Measurements from ENCODE around the gene FARS2. TPM values are rescaled to one million over a fixed set of nuclear protein-coding genes. Genes with fewer than 3 reads are reported as not detected.
"Not testable (repeated sequence)": the region's sequence is repeated elsewhere in the genome, so short reads cannot be mapped to it uniquely, and the experiment has no call there.

FARS2 gene
- total RNA-seq, 5 donors from 2014 or later (not counting 1 experiment from before 2014, with no cell fraction given), result 17.9 to 24.2 (median 20.3) TPM

DNA sequence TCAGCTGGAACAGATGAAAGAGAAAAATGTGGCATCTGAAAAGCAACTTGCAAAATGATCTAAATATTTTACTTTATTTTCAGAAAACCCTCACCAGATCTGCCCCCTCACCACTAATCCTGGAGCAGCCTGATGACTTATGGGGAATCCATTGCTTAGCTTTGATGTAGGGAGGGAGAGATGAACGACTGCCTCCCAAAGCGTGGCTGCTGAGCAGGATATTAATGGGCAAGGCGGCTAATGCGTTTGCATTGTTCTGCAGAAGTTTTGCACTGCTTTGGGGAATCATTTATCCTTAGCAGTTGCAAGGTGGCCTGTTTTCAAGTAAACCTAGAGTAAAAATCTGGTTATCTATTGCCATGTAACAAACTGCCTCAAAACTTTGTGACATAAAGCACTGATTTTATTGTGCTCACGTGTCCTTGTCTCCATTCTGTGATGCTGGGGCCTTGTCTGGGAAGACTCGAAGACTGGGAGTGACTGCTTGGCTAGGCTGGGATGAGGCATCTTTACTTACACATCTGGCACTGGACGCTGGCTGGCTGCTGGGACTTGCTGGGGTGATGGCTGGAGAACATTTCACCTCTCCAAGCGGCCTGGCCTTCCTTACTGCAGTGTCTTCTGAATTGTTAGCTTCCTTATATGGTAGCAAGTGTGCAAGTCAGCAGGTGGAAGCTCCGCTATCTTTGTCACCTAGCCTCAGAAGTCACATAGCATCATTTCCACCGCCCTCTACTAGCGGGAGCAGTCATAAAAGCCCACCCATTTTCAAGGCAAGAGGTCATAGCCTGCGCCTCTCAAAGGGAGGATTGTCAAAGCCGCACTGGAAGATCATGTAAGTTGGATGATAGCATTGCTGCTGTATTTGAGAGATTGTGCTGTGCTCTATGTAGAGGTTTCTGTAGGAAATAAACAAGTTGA is 432.2 kb downstream of the FARS2 start:
- DNase-seq, result no peak
- Histone ChIP-seq H3K36me3 (ENCODE audit: control insufficient read depth in 2 of 2, extremely low read depth in 1 of 2, insufficient read depth in 1 of 2, low read length in 1 of 2) (no peaks in the 10 kb centered on the region), H3K4me3 (ENCODE audit: control insufficient read depth in 1 of 2, extremely low read depth in 1 of 2, low read length in 1 of 2) (no peak overlapping the region), H3K4me1 (ENCODE audit: control insufficient read depth in 1 of 2, extremely low read depth in 1 of 2, insufficient read depth in 2 of 2, low read length in 2 of 2) (peaks cover 8 to 12% of the 10 kb centered on the region in 2 experiments), H3K27ac (ENCODE audit: low read length) (no peak overlapping the region), H3K9me3 (no peaks in the 10 kb centered on the region), H3K27me3 (replicated peaks in 1 of 2; ENCODE audit: control insufficient read depth in 2 of 2, extremely low read depth in 1 of 2, insufficient read depth in 2 of 2, low read length in 1 of 2) (no peaks in the 10 kb centered on the region)
- 96% methylated on average over 4 of the region's 13 CpGs for WGBS (ENCODE audit: insufficient coverage)
- no peak for ATAC-seq (replicated peaks in 1 of 4)
- Mint-ChIP-seq H3K9me3 (peaks cover 0 to 9% (median 0%) of the 10 kb centered on the region in 3 donors), H3K27me3 (no peaks in the 10 kb centered on the region), H3K27ac (peak overlapping the region in 1 of 2 donors; percentile 52), H3K4me3 (no peak overlapping the region), H3K4me1 (peaks cover 14 to 23% (median 16%) of the 10 kb centered on the region in 3 donors), H3K36me3 (peaks cover 23% of the 10 kb centered on the region)
- CTCF ChIA-PET, result no interaction called here
- POLR2A ChIA-PET, result no interaction called here

DNA sequence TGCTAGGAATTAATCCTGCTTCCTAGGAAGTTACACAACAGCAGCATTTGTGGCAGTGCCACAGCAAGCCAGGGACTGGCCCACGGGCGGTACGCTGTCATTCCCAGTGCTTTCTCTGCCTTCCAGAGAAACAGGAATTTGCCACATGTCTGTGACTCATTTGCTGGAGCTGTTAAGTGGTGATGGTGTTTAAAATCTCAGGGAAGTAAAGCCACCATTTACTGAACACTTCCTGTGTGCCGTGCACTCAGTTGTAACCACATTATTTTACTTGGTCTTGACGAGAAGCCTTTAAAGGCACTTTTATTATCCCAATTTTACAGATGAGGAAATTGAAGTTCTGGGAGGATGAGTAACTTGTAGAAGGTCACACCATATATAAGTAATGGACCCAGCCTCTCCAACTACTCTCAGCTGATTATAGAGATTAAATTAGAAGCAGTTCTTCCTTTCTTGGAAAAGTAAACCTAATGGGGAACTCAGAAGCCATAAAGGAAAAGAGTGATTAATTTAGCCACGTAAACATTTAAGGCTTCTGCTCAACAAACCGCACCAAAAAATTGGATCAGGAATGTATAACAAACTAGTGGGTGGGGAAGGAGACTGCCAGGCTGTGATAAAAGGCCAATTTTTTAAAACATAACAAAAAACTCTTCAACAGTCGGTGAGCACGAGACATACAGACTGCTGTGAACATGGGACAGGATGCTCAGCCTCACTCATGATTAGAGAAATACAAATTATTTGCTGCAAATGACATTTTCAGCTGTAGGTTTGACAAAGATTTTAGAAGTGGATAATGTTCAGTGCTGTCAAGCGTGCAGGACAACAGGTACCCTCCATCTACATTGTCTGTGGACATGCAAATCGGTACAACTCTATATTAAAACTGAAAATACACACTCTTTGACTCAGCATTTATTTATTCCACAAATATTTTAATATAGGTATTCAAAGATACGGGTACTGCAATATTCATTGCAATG is 434.2 kb downstream of the FARS2 start:
- no peak for ATAC-seq (replicated peaks in 1 of 4)
- CTCF ChIA-PET, result no interaction called here
- Mint-ChIP-seq H3K27ac (peak overlapping the region in 1 of 2 donors; percentile 39), H3K27me3 (no peaks in the 10 kb centered on the region), H3K36me3 (peaks cover 22% of the 10 kb centered on the region), H3K9me3 (peaks cover 0 to 4% (median 0%) of the 10 kb centered on the region in 3 donors), H3K4me3 (peak overlapping the region in 1 of 3 donors; percentile 34), H3K4me1 (peaks cover 17 to 25% (median 24%) of the 10 kb centered on the region in 3 donors)
- Histone ChIP-seq H3K4me3 (ENCODE audit: control insufficient read depth in 1 of 2, extremely low read depth in 1 of 2, low read length in 1 of 2) (no peak overlapping the region), H3K27me3 (replicated peaks in 1 of 2; ENCODE audit: control insufficient read depth in 2 of 2, extremely low read depth in 1 of 2, insufficient read depth in 2 of 2, low read length in 1 of 2) (no peaks in the 10 kb centered on the region), H3K27ac (ENCODE audit: low read length) (no peak overlapping the region), H3K9me3 (no peaks in the 10 kb centered on the region), H3K36me3 (ENCODE audit: control insufficient read depth in 2 of 2, extremely low read depth in 1 of 2, insufficient read depth in 1 of 2, low read length in 1 of 2) (no peaks in the 10 kb centered on the region), H3K4me1 (ENCODE audit: control insufficient read depth in 1 of 2, extremely low read depth in 1 of 2, insufficient read depth in 2 of 2, low read length in 2 of 2) (peaks cover 9 to 14% of the 10 kb centered on the region in 2 experiments)
- WGBS (ENCODE audit: insufficient coverage), result 89% methylated on average over 4 of the region's 12 CpGs
- POLR2A ChIA-PET, result no interaction called here
- no peak for DNase-seq

GRCh38 chr6:5697508-5697907 is 436.2 kb downstream of the FARS2 start:
- Histone ChIP-seq H3K27me3 (replicated peaks in 1 of 2; ENCODE audit: control insufficient read depth in 2 of 2, extremely low read depth in 1 of 2, insufficient read depth in 2 of 2, low read length in 1 of 2) (no peaks in the 10 kb centered on the region), H3K36me3 (ENCODE audit: control insufficient read depth in 2 of 2, extremely low read depth in 1 of 2, insufficient read depth in 1 of 2, low read length in 1 of 2) (no peaks in the 10 kb centered on the region), H3K4me1 (ENCODE audit: control insufficient read depth in 1 of 2, extremely low read depth in 1 of 2, insufficient read depth in 2 of 2, low read length in 2 of 2) (peaks cover 9 to 18% of the 10 kb centered on the region in 2 experiments), H3K27ac (ENCODE audit: low read length) (no peak overlapping the region), H3K4me3 (ENCODE audit: control insufficient read depth in 1 of 2, extremely low read depth in 1 of 2, low read length in 1 of 2) (no peak overlapping the region), H3K9me3 (no peaks in the 10 kb centered on the region)
- POLR2A ChIA-PET, result no interaction called here
- DNase-seq (no peak), ATAC-seq (replicated peaks in 1 of 4) (no peak)
- peaks cover 20 to 28% (median 24%) of the 10 kb centered on the region in 3 donors for H3K4me1 Mint-ChIP-seq
- H3K4me3 Mint-ChIP-seq, result no peak overlapping the region
- H3K36me3 Mint-ChIP-seq, result peaks cover 21% of the 10 kb centered on the region
- H3K9me3 Mint-ChIP-seq, result no peaks in the 10 kb centered on the region
- CTCF ChIA-PET, result no interaction called here
- H3K27me3 Mint-ChIP-seq, result no peaks in the 10 kb centered on the region
- H3K27ac Mint-ChIP-seq, result no peak overlapping the region

- ATAC-seq (replicated peaks in 1 of 4) (no peak), DNase-seq (no peak)
- H3K27ac ChIP-seq (ENCODE audit: low read length), result no peak overlapping the region
- CTCF ChIA-PET, result no interaction called here
- POLR2A ChIA-PET, result no interaction called here
- no peak overlapping the region for H3K4me3 ChIP-seq (ENCODE audit: control insufficient read depth in 1 of 2, extremely low read depth in 1 of 2, low read length in 1 of 2)
- Mint-ChIP-seq H3K9me3 (no peaks in the 10 kb centered on the region), H3K27me3 (no peaks in the 10 kb centered on the region), H3K27ac (no peak overlapping the region), H3K36me3 (peaks cover 18% of the 10 kb centered on the region), H3K4me1 (peaks cover 20 to 28% (median 24%) of the 10 kb centered on the region in 3 donors), H3K4me3 (no peak overlapping the region)
- no peaks in the 10 kb centered on the region for H3K9me3 ChIP-seq
- H3K36me3 ChIP-seq (ENCODE audit: control insufficient read depth in 2 of 2, extremely low read depth in 1 of 2, insufficient read depth in 1 of 2, low read length in 1 of 2), result no peaks in the 10 kb centered on the region
- peaks cover 9 to 22% of the 10 kb centered on the region in 2 experiments for H3K4me1 ChIP-seq (ENCODE audit: control insufficient read depth in 1 of 2, extremely low read depth in 1 of 2, insufficient read depth in 2 of 2, low read length in 2 of 2)
- no CpG with 5 or more reads among the region's 4 CpGs for WGBS (ENCODE audit: insufficient coverage)
- H3K27me3 ChIP-seq (replicated peaks in 1 of 2; ENCODE audit: control insufficient read depth in 2 of 2, extremely low read depth in 1 of 2, insufficient read depth in 2 of 2, low read length in 1 of 2), result no peaks in the 10 kb centered on the region
Observed at GRCh38 chr6:5698318-5698717, 437.0 kb downstream of the FARS2 start.

- peaks cover 21% of the 10 kb centered on the region for H3K36me3 Mint-ChIP-seq
- POLR2A ChIA-PET; H3K4me3 Mint-ChIP-seq; H3K27ac ChIP-seq (ENCODE audit: low read length); H3K27me3 Mint-ChIP-seq; H3K27ac Mint-ChIP-seq; DNase-seq; H3K9me3 ChIP-seq; CTCF ChIA-PET; H3K27me3 ChIP-seq (replicated peaks in 1 of 2; ENCODE audit: control insufficient read depth in 2 of 2, extremely low read depth in 1 of 2, insufficient read depth in 2 of 2, low read length in 1 of 2); H3K36me3 ChIP-seq (ENCODE audit: control insufficient read depth in 2 of 2, extremely low read depth in 1 of 2, insufficient read depth in 1 of 2, low read length in 1 of 2); H3K9me3 Mint-ChIP-seq; H3K4me3 ChIP-seq (ENCODE audit: control insufficient read depth in 1 of 2, extremely low read depth in 1 of 2, low read length in 1 of 2); ATAC-seq (replicated peaks in 1 of 4): not testable (repeated sequence)
- peaks cover 22 to 29% (median 23%) of the 10 kb centered on the region in 3 donors for H3K4me1 Mint-ChIP-seq
- H3K4me1 ChIP-seq (ENCODE audit: control insufficient read depth in 1 of 2, extremely low read depth in 1 of 2, insufficient read depth in 2 of 2, low read length in 2 of 2), result peaks cover 9 to 22% of the 10 kb centered on the region in 2 experiments
Observed at GRCh38 chr6:5699064-5699463, 437.8 kb downstream of the FARS2 start.

- Mint-ChIP-seq H3K9me3 (no peaks in the 10 kb centered on the region), H3K27ac (no peak overlapping the region), H3K4me1 (peaks cover 21 to 30% (median 26%) of the 10 kb centered on the region in 3 donors), H3K27me3 (no peaks in the 10 kb centered on the region), H3K36me3 (peaks cover 26% of the 10 kb centered on the region), H3K4me3 (no peak overlapping the region)
- CTCF ChIA-PET, result no interaction called here
- Histone ChIP-seq H3K27me3 (replicated peaks in 1 of 2; ENCODE audit: control insufficient read depth in 2 of 2, extremely low read depth in 1 of 2, insufficient read depth in 2 of 2, low read length in 1 of 2) (no peaks in the 10 kb centered on the region), H3K27ac (ENCODE audit: low read length) (no peak overlapping the region), H3K9me3 (no peaks in the 10 kb centered on the region), H3K4me1 (ENCODE audit: control insufficient read depth in 1 of 2, extremely low read depth in 1 of 2, insufficient read depth in 2 of 2, low read length in 2 of 2) (peaks cover 14 to 29% of the 10 kb centered on the region in 2 experiments), H3K36me3 (ENCODE audit: control insufficient read depth in 2 of 2, extremely low read depth in 1 of 2, insufficient read depth in 1 of 2, low read length in 1 of 2) (no peaks in the 10 kb centered on the region), H3K4me3 (ENCODE audit: control insufficient read depth in 1 of 2, extremely low read depth in 1 of 2, low read length in 1 of 2) (no peak overlapping the region)
- DNase-seq (no peak), ATAC-seq (replicated peaks in 1 of 4) (no peak)
- POLR2A ChIA-PET, result no interaction called here
- WGBS (ENCODE audit: insufficient coverage), result 97% methylated on average over 13 of the region's 14 CpGs
Observed at GRCh38 chr6:5701174-5701573, 439.9 kb downstream of the FARS2 start.
